Keratinocyte (primary cell): ENCODE data around the gene SUN2. TPM values are rescaled to one million over a fixed set of nuclear protein-coding genes. Genes with fewer than 3 reads are reported as not detected.

Experiments used
- DNase-seq: peaks from one replicate; pipeline ENCODE4 v3.0.0-alpha.2; 2011; ENCODE audit warnings: low read depth, missing footprints, low spot score
- FAIRE-seq: peaks from 2 replicates; lab custom pipeline; 2011; peaks lifted over from hg19 to GRCh38; lab: Jason Lieb, UNC
- H2AFZ ChIP-seq: 2 replicates; pipeline ENCODE4 v1.6.0; 2012; ENCODE audit warnings: low read length, control low read depth, inconsistent platforms; ENCODE audit not compliant: control insufficient read depth
- H3K27ac ChIP-seq: 2 replicates; pipeline ENCODE4 v1.5.1; 2011; ENCODE audit warnings: low read length; ENCODE audit not compliant: control insufficient read depth, insufficient read depth
- H3K27me3 ChIP-seq: 3 replicates; pipeline ENCODE4 v1.6.0; 2011; ENCODE audit warnings: low read length; ENCODE audit not compliant: control insufficient read depth, insufficient read depth; ENCODE audit errors: extremely low read depth
- H3K36me3 ChIP-seq, 2 experiments: 2 replicates in 1 of 2; 3 replicates in 1 of 2; pipeline ENCODE4 v1.5.1; 2011; ENCODE audit warnings: low read length in 2 of 2, mild to moderate bottlenecking in 1 of 2; ENCODE audit not compliant: control insufficient read depth in 2 of 2, insufficient read depth in 2 of 2; ENCODE audit errors: extremely low read depth in 1 of 2
- H3K4me1 ChIP-seq: 3 replicates; pipeline ENCODE4 v1.5.1; 2011; ENCODE audit warnings: low read length; ENCODE audit not compliant: control insufficient read depth, insufficient read depth; ENCODE audit errors: extremely low read depth
- H3K4me2 ChIP-seq: 3 replicates; pipeline ENCODE4 v1.6.0; 2011; ENCODE audit warnings: low read depth, low read length; ENCODE audit not compliant: control insufficient read depth, insufficient read depth; ENCODE audit errors: extremely low read depth
- H3K4me3 ChIP-seq, 3 experiments: fragments of 200-600 bp in 1 of 3; sonication (generic) in 1 of 3; 2 replicates in 2 of 3; 3 replicates in 1 of 3; pipeline ENCODE4 v1.5.1; 2011 to 2016; ENCODE audit warnings: low read length in 3 of 3, mild to moderate bottlenecking in 3 of 3, control low read depth in 2 of 3, inconsistent platforms in 1 of 3, low read depth in 1 of 3, mixed read lengths in 1 of 3, mixed run types in 1 of 3, moderate library complexity in 1 of 3; ENCODE audit not compliant: control insufficient read depth in 2 of 3, insufficient read depth in 2 of 3; ENCODE audit errors: extremely low read depth in 1 of 3
- H3K79me2 ChIP-seq: 2 replicates; pipeline ENCODE4 v1.6.0; 2012; ENCODE audit warnings: low read length; ENCODE audit not compliant: control insufficient read depth, insufficient read depth
- H3K9ac ChIP-seq: 3 replicates; pipeline ENCODE4 v1.6.0; 2011; ENCODE audit warnings: low read length; ENCODE audit not compliant: control insufficient read depth, insufficient read depth; ENCODE audit errors: extremely low read depth
- H3K9me1 ChIP-seq: 3 replicates; pipeline ENCODE4 v1.6.0; 2011; ENCODE audit warnings: low read length; ENCODE audit not compliant: control insufficient read depth, insufficient read depth; ENCODE audit errors: extremely low read depth
- H3K9me3 ChIP-seq: 2 replicates; pipeline ENCODE4 v1.5.1; 2012; ENCODE audit warnings: low read depth, low read length; ENCODE audit not compliant: control insufficient read depth
- H4K20me1 ChIP-seq: 3 replicates; pipeline ENCODE4 v1.6.0; 2011; ENCODE audit warnings: low read length; ENCODE audit not compliant: control insufficient read depth, insufficient read depth; ENCODE audit errors: extremely low read depth
- CTCF ChIP-seq, 3 experiments: IDR thresholded peaks in 1 of 3; conservative IDR thresholded peaks in 1 of 3; optimal IDR thresholded peaks in 1 of 3; 2 replicates in 2 of 3; 3 replicates in 1 of 3; pipeline versions ENCODE3 to v1.5.1; 2011; ENCODE audit warnings: low read length in 3 of 3, mild to moderate bottlenecking in 3 of 3, moderate library complexity in 2 of 3, control low read depth in 1 of 3, inconsistent platforms in 1 of 3; ENCODE audit not compliant: insufficient read depth in 2 of 3; ENCODE audit errors: extremely low read depth in 1 of 3
- EZH2 ChIP-seq: IDR thresholded peaks from one replicate; pipeline ENCODE4 v1.6.1; 2012; ENCODE audit warnings: inconsistent platforms, mild to moderate bottlenecking, low read length, moderate library complexity
- dilution Hi-C: fragments of 300-500 bp; cut with MboI; formaldehyde crosslinking; loops from one replicate; pipeline ENCODE4 v1.7.0; 2020; ENCODE audit warnings: low sequenced_read_pairs; ENCODE audit not compliant: extremely low pct_ligation_motif_present
- polyA plus RNA-seq, 5 experiments: library from polyadenylated mRNA; depleted of rRNA in 3 of 5; stranded (reverse) in 3 of 5; stranded (forward) in 1 of 5; unstranded in 1 of 5; fragments of >200 nt; gene quantifications; 1 replicate in 1 of 5; 2 replicates in 3 of 5; 3 replicates in 1 of 5; pipeline versions ENCODE4 v1.2.1 to v1.2.3, GENCODE V29; 2011 to 2012; ENCODE audit warnings: missing spikeins in 2 of 5, low read depth in 1 of 5, low replicate concordance in 1 of 5

Gene SUN2
- polyA plus RNA-seq, 1 donor (not counting 4 experiments of a cell fraction or from before 2014, with no cell fraction given), result 15.9 TPM

- Histone ChIP-seq H3K9me3 (no peaks in the 10 kb centered on the region), H2AFZ (no peak overlapping the region), H3K4me1 (peaks cover 20% of the 10 kb centered on the region), H4K20me1 (no peaks in the 10 kb centered on the region), H3K36me3 (peaks cover 3% of the 10 kb centered on the region in 2 experiments), H3K79me2 (peaks cover 2% of the 10 kb centered on the region), H3K4me3 (no peak overlapping the region), H3K27ac (no peak overlapping the region), H3K9ac (no peak overlapping the region), H3K27me3 (no peaks in the 10 kb centered on the region), H3K4me2 (no peak overlapping the region), H3K9me1 (no peaks in the 10 kb centered on the region)
- TF ChIP-seq CTCF (optimal IDR thresholded peaks at IDR 0.05 in 1 of 3, IDR thresholded peaks at IDR 0.05 in 1 of 3, conservative IDR thresholded peaks at IDR 0.05 in 1 of 3; ENCODE audit: extremely low read depth in 1 of 3, insufficient read depth in 2 of 3, low read length in 3 of 3), result no peak
- TF ChIP-seq EZH2, result no peak
- no peak for FAIRE-seq
- dilution Hi-C loops, result no loop called here
- no peak for DNase-seq
Measured at GRCh38 chr22:38757464-38757757, 1.6 kb upstream of the SUN2 start.

- no peaks in the 10 kb centered on the region for H3K9me1 ChIP-seq
- no peak overlapping the region for H2AFZ ChIP-seq
- no peak overlapping the region for H3K9ac ChIP-seq
Measured at GRCh38 chr22:38756711-38757463, 1.1 kb upstream of the SUN2 start.

More at GRCh38 chr22:38756711-38757463, 1.1 kb upstream of the SUN2 start:
- H4K20me1 ChIP-seq, result no peaks in the 10 kb centered on the region
- no peaks in the 10 kb centered on the region for H3K9me3 ChIP-seq
- DNase-seq (no peak), FAIRE-seq (no peak)
- dilution Hi-C loops, result no loop called here
- peaks cover 3 to 5% of the 10 kb centered on the region in 2 experiments for H3K36me3 ChIP-seq
- H3K27me3 ChIP-seq, result no peaks in the 10 kb centered on the region
- H3K79me2 ChIP-seq, result peaks cover 2% of the 10 kb centered on the region
- H3K4me3 ChIP-seq, result no peak overlapping the region
- no peak overlapping the region for H3K27ac ChIP-seq
- peaks cover 24% of the 10 kb centered on the region for H3K4me1 ChIP-seq
- peak overlapping the region; percentile 92 for H3K4me2 ChIP-seq
- no peak for TF ChIP-seq EZH2
